PC-9 (cell line): Measurements from ENCODE around the gene CBLN3. TPM values are rescaled to one million over a fixed set of nuclear protein-coding genes. Genes with fewer than 3 reads are reported as not detected.

Experiments
- BruUV-seq: library from RNA; stranded (reverse); fragments of 400-500 nt; replicated peaks from 2 replicates; lab custom pipeline; 2021; lab: Mats Ljungman, UMichigan
- CTCF ChIA-PET: fragments of 300-600 bp; sonication (Branson Sonifier 250); formaldehyde crosslinking; loops from one replicate; lab custom pipeline; 2022; ENCODE audit warnings: antibody characterized with exemption; lab: Charles Lee
- POLR2A ChIA-PET: fragments of 300-600 bp; sonication (Branson Sonifier 250); formaldehyde crosslinking; loops from one replicate; lab custom pipeline; 2022; ENCODE audit warnings: antibody characterized with exemption; ENCODE audit not compliant: unreplicated experiment; lab: Charles Lee
- DNase-seq, 2 experiments: peaks; one replicate each; pipeline versions ENCODE4 v3.0.0 to v3.0.0-alpha.2; 2015 to 2022; ENCODE audit warnings: mixed read lengths in 1 of 2
- H2AFZ ChIP-seq: fragments of 200-600 bp; sonication (generic); 2 replicates; pipeline ENCODE4 v1.8.1; 2017; ENCODE audit warnings: antibody characterized with exemption
- H3F3A ChIP-seq: fragments of 200-600 bp; sonication (generic); 2 replicates; pipeline ENCODE4 v1.8.1; 2017; ENCODE audit warnings: antibody characterized with exemption, mild to moderate bottlenecking, low read depth; ENCODE audit not compliant: insufficient read depth
- H3K27ac ChIP-seq: fragments of 200-600 bp; sonication (generic); 2 replicates; pipeline ENCODE4 v1.6.1; 2016; ENCODE audit warnings: mixed run types
- H3K27me3 ChIP-seq: fragments of 200-600 bp; sonication (generic); 2 replicates; pipeline ENCODE4 v1.6.1; 2016; ENCODE audit warnings: low read depth, mixed run types; ENCODE audit not compliant: insufficient read depth
- H3K36me3 ChIP-seq: fragments of 200-600 bp; sonication (generic); 2 replicates; pipeline ENCODE4 v1.6.1; 2016; ENCODE audit warnings: low read depth, mixed run types
- H3K4me1 ChIP-seq: fragments of 200-600 bp; sonication (generic); replicated peaks from 2 replicates; pipeline ENCODE4 v1.6.1; 2016; ENCODE audit warnings: mixed run types; ENCODE audit not compliant: insufficient read depth
- H3K4me2 ChIP-seq: fragments of 200-600 bp; sonication (generic); 2 replicates; pipeline ENCODE4 v1.6.1; 2017; ENCODE audit warnings: mixed run types
- H3K4me3 ChIP-seq: fragments of 200-600 bp; sonication (generic); 2 replicates; pipeline ENCODE4 v1.6.1; 2016; ENCODE audit warnings: mixed run types
- H3K79me2 ChIP-seq: fragments of 200-600 bp; sonication (generic); 2 replicates; pipeline ENCODE4 v1.6.1; 2017; ENCODE audit warnings: low read depth, mixed run types
- H3K9me2 ChIP-seq: fragments of 200-600 bp; sonication (generic); 2 replicates; pipeline ENCODE4 v1.8.1; 2017; ENCODE audit warnings: mild to moderate bottlenecking; ENCODE audit not compliant: insufficient read depth
- H3K9me3 ChIP-seq: fragments of 200-600 bp; sonication (generic); 2 replicates; pipeline ENCODE4 v1.8.1; 2016; ENCODE audit warnings: low read depth; ENCODE audit not compliant: insufficient read depth
- H4K20me1 ChIP-seq: fragments of 200-600 bp; sonication (generic); 2 replicates; pipeline ENCODE4 v1.8.1; 2017; ENCODE audit not compliant: insufficient read depth
- CTCF ChIP-seq: fragments of 200-600 bp; sonication (generic); conservative IDR thresholded peaks from 2 replicates; pipeline ENCODE4 v1.6.1; 2017; ENCODE audit warnings: mixed run types, antibody characterized with exemption, mild to moderate bottlenecking, moderate library complexity
- EZH2 ChIP-seq: fragments of 200-600 bp; sonication (generic); IDR thresholded peaks from 2 replicates; pipeline ENCODE4 v1.8.0; 2017; ENCODE audit warnings: antibody characterized with exemption, low read depth
- intact Hi-C: fragments of 100-400 bp; cut with micrococcal nuclease; formaldehyde crosslinking; loops from one replicate; pipeline ENCODE4 v1.10.0; 2022; ENCODE audit not compliant: unreplicated experiment
- total RNA-seq: library from RNA; stranded (reverse); gene quantifications from 2 replicates; pipeline ENCODE4 v1.2.3, GENCODE V29; 2021

Gene CBLN3
- total RNA-seq, 1 experiment from 2014 or later: 8.3 TPM

DNA sequence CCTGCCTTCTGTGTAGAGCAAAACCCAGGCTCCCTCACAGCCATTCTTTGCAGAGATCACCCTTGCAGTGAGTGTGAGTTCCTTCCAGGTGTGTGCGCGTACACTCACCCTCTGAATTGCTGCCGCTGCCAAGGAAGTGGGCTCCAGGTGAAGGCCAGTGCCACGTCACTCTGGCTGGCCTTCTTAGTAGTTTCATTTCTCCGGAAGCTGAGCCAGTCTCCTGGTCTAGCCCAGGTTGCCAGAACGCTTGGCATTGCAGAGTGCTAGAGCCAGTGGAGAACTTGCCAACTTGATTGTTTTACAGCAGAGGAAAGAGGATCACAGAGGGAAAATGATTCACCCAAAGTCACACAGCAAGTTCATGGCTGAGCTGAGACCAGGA, 11.0 kb downstream of the CBLN3 start:
- no peaks in the 10 kb centered on the region for H3K9me3 ChIP-seq
- POLR2A ChIA-PET: no interaction called here

GRCh38 chr14:24417832-24418491, 11.5 kb downstream of the CBLN3 start:
- TF ChIP-seq CTCF (no peak), EZH2 (no peak)
- H3K36me3 ChIP-seq: no peaks in the 10 kb centered on the region
- H3K79me2 ChIP-seq: no peaks in the 10 kb centered on the region
- DNase-seq: no peak
- ChIA-PET CTCF (interaction anchor here (0.6 to 1.3 kb wide), 2 partner anchors 14 to 934 kb away, joined by 3 to 6 read pairs; no protein-coding TSS in a partner anchor), POLR2A (no interaction called here)
- no peak overlapping the region for H3K4me2 ChIP-seq
- no peaks in the 10 kb centered on the region for H3K27me3 ChIP-seq
- no peak overlapping the region for H2AFZ ChIP-seq
- no peaks in the 10 kb centered on the region for H3K9me2 ChIP-seq
- no TSS peak for BruUV-seq
- H3K4me1 ChIP-seq: no peaks in the 10 kb centered on the region; the same call in 1 of the 2 replicates
- H3K4me3 ChIP-seq: no peak overlapping the region
- no peaks in the 10 kb centered on the region for H3K9me3 ChIP-seq
- H4K20me1 ChIP-seq: no peaks in the 10 kb centered on the region
- no peak overlapping the region for H3K27ac ChIP-seq
- H3F3A ChIP-seq: no peaks in the 10 kb centered on the region
- intact Hi-C loops: no loop called here

More for the DNA sequence above, 11.0 kb downstream of the CBLN3 start:
- Histone ChIP-seq H3K36me3 (no peaks in the 10 kb centered on the region), H3K27me3 (no peaks in the 10 kb centered on the region), H3K4me2 (no peak overlapping the region), H3K27ac (no peak overlapping the region), H3K4me1 (no peaks in the 10 kb centered on the region; the same call in 1 of the 2 replicates), H2AFZ (no peak overlapping the region), H3K79me2 (no peaks in the 10 kb centered on the region), H3F3A (no peaks in the 10 kb centered on the region), H3K4me3 (no peak overlapping the region), H4K20me1 (no peaks in the 10 kb centered on the region), H3K9me2 (no peaks in the 10 kb centered on the region)
- DNase-seq: peak; percentile 37 to 60
- TF ChIP-seq CTCF (no peak), EZH2 (no peak)
- intact Hi-C loops: no loop called here
- CTCF ChIA-PET: interaction anchor here (0.6 to 1.3 kb wide), 2 partner anchors 13 to 1306 kb away, joined by 3 to 18 read pairs; no protein-coding TSS in a partner anchor
- no TSS peak for BruUV-seq

GRCh38 chr14:24416932-24417619, 12.4 kb downstream of the CBLN3 start:
- Histone ChIP-seq H3K79me2 (no peaks in the 10 kb centered on the region), H3K36me3 (no peaks in the 10 kb centered on the region), H3K27ac (no peak overlapping the region), H3K9me3 (no peaks in the 10 kb centered on the region), H3K4me3 (no peak overlapping the region), H2AFZ (no peak overlapping the region), H3K9me2 (no peaks in the 10 kb centered on the region), H4K20me1 (no peaks in the 10 kb centered on the region), H3K4me1 (no peaks in the 10 kb centered on the region), H3K27me3 (no peaks in the 10 kb centered on the region), H3K4me2 (no peak overlapping the region), H3F3A (no peaks in the 10 kb centered on the region)
- BruUV-seq: no TSS peak
- ChIA-PET CTCF (interaction anchor here (0.6 kb wide), 1 partner anchor 935 kb away, joined by 6 read pairs; no protein-coding TSS in a partner anchor), POLR2A (no interaction called here)
- no peak for DNase-seq
- no peak for TF ChIP-seq EZH2
- no peak for TF ChIP-seq CTCF
- intact Hi-C loops: no loop called here
